DMS79 treated with DMSO at 0.1 percent for 48 hours (cell line): ENCODE results near the gene NPHP4.

ENCODE experiments used
- DNase-seq: peaks from one replicate; lab custom pipeline; 2025; lab: John Stamatoyannopoulos, UW

The NPHP4 gene

GRCh38 chr1:6003568-6004411 lies 11.6 kb upstream of the NPHP4 start:
- peak; percentile 97 for DNase-seq

GRCh38 chr1:6002714-6003501 lies 10.7 kb upstream of the NPHP4 start:
- peak; percentile 89 for DNase-seq

GRCh38 chr1:6001992-6002576 lies 9.9 kb upstream of the NPHP4 start:
- DNase-seq, result peak; percentile 91

- no peak for DNase-seq
Measured at GRCh38 chr1:6000444-6001288, 8.4 kb upstream of the NPHP4 start.

- no peak for DNase-seq
Measured at GRCh38 chr1:5999711-6000443, 7.7 kb upstream of the NPHP4 start.

- DNase-seq, result no peak
Measured at GRCh38 chr1:5998906-5999301, 6.7 kb upstream of the NPHP4 start.

- DNase-seq, result no peak
Measured at GRCh38 chr1:5998051-5998905, 6.1 kb upstream of the NPHP4 start.

- DNase-seq, result no peak
Measured at GRCh38 chr1:5997316-5997715, 5.1 kb upstream of the NPHP4 start.

GRCh38 chr1:5996641-5997270 lies 4.5 kb upstream of the NPHP4 start:
- DNase-seq, result no peak

GRCh38 chr1:5995871-5996630 lies 3.8 kb upstream of the NPHP4 start:
- DNase-seq, result no peak

- no peak for DNase-seq
Measured at GRCh38 chr1:5994713-5995621, 2.7 kb upstream of the NPHP4 start.

GRCh38 chr1:5993556-5994491 lies 1.6 kb upstream of the NPHP4 start:
- DNase-seq, result peak; percentile 51

- peak; percentile 81 for DNase-seq
Measured at GRCh38 chr1:5992814-5993555, 760 bp upstream of the NPHP4 start.

- DNase-seq, result no peak
Measured at GRCh38 chr1:5991381-5992025, 722 bp downstream of the NPHP4 start.

- DNase-seq, result no peak
Measured at GRCh38 chr1:5990913-5991312, 1.3 kb downstream of the NPHP4 start.
